NCI-H2227 (cell line): ENCODE data around the gene DAB2IP.
A peak's percentile ranks its signal among the peaks of the same experiment; 100 is the strongest.
"Not testable (repeated sequence)": the region's sequence is repeated elsewhere in the genome, so short reads cannot be mapped to it uniquely, and the experiment has no call there.

Experiments used
- DNase-seq: peaks from one replicate; lab custom pipeline; 2025; ENCODE audit not compliant: unreplicated experiment; lab: John Stamatoyannopoulos, UW

Gene DAB2IP

GRCh38 chr9:121741228-121741918, 89.9 kb downstream of the DAB2IP start:
- no peak for DNase-seq

DNA sequence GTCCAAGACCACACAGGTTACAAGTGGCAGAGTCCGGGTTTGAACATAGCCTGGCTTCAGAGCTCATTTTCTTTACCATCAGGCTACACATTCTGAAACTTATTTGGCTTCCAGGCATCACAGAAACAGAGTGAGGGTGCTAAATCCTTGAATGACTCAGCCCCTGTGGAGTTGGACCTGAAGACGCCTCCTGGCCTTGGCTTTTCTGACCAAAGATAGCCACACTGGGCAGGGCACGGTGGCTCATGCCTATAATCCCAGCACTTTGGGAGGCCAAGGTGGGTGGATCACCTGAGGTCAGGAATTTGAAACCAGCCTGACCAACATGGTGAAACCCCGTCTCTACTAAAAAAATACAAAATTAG, 90.5 kb downstream of the DAB2IP start:
- not testable (repeated sequence) for DNase-seq

- DNase-seq = no peak
Measured at GRCh38 chr9:121742923-121743322, 91.5 kb downstream of the DAB2IP start.

- peak; percentile 38 for DNase-seq
Measured at GRCh38 chr9:121743441-121744001, 92.1 kb downstream of the DAB2IP start.

DNA sequence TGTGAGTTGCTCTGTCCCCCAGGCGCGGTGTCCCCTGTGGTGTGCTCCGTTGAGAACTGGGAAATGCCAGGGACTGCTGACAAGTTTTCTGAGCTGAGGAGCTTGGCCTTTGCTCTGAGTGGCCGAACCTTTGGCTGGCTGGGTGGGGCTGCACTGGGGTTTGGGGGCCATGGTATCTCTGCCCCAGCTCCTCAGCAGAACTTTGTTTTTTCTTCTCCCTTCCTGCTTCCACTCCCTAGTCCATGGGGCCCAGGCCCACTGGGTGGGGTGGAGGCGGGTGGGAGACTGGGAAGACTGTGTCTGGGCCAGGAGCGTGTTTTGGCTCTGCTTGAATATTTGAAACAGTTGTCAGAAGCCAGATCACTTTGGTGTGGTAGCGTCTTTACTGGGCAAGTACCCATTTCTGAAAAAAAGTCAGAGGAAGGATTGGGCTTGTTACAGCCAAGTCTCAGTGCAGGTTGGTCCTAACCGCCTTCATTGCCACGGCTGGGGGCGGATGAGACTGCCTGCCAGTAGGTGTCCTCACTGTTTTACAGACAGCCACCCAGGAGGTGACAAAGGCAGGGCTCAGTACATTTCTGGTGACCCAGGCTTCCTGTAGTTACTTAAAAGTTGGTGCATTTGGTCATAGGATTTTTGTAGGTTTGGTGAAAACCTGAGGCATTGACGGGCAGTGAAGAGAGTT, 92.7 kb downstream of the DAB2IP start:
- no peak for DNase-seq

DNA sequence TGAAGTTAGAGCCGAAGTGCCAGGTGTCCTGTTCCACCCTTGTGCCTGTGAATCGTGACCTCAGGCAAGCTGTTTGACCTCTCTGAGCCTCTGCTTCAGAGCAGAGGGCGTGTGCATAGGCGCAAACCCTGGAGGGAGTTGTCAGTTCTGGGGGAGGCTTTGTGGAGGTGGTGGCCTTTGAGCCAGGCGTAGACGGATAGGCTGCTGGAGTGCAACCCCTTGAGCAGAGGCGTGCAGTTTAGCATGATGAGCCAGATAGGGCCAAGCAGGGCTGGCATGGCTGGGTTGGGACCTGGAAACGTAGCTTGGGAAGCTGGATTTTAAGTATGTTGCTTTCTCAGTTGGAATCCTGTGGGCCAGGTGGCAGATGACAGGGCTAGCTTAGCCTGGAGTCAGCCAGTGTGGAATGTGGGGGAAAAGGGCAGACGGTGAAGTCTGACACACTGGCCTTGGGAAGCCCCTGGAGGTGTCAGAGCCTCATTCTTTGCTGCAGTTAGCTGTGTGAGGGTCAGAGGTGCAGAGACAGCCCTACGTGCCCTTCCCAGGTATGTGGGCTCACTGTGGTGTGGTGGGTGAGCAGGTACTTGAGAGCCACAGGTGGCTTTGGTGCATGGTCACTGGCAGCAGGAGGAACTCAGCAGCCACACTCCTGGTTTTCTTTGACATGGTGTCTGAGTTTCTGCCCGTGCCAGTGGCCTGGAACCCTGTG, 93.4 kb downstream of the DAB2IP start:
- DNase-seq = no peak

DNA sequence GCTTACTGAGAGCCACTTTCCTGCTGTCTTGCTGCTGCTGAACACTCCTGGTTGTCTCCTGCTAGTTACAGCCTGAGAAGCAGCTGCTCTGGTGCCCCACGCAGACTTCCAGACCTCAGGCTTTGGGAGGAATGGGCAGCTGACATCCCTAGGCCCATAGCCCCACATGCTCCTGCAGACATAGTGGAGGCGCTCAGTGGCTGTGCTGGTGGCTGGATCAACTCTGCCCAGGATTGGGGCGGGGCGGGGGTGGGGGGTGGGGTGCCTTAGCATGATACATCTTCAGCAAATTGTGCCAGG, 93.9 kb downstream of the DAB2IP start:
- DNase-seq = no peak

DNA sequence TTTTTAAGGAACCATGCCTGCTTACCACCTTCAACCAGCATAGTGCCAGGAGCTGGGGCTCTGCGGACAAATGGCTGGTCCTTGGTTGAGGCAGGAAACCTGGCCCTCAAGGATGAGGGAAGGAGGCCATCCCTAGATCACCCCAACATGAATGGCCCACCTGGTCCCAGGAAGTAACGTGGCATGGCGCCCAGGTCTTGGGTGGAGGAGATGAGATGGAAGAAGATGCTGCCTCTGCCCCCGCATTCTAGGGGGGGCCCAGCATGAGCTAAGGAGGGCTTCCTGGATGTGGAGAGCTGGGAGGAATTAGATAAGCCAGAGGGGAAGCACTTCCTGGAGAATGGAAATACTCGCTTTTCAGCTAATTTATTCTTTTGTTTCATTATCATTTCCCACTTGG, 95.0 kb downstream of the DAB2IP start:
- DNase-seq = no peak

- DNase-seq = no peak
Measured at GRCh38 chr9:121746866-121747265, 95.4 kb downstream of the DAB2IP start.

DNA sequence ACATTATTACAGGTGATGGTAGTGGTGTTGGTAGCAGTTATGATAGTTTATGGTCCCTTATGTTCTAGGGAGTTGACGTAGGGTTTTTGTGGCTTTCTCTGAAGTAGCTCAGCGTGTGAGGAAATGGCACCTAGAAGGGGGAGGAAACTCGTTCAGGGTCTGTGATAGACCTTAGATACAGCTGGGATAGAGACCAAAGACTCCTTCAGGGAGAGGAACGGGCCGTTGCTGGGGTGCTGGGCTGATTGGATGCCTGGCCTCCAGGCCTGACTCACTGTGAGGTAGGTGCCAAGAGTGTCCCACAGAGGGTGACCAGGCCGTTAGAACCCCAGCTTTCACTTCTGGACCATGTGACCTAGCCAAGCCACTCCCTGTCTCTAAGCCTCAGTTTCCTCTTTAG, 96.6 kb downstream of the DAB2IP start:
- no peak for DNase-seq

DNA sequence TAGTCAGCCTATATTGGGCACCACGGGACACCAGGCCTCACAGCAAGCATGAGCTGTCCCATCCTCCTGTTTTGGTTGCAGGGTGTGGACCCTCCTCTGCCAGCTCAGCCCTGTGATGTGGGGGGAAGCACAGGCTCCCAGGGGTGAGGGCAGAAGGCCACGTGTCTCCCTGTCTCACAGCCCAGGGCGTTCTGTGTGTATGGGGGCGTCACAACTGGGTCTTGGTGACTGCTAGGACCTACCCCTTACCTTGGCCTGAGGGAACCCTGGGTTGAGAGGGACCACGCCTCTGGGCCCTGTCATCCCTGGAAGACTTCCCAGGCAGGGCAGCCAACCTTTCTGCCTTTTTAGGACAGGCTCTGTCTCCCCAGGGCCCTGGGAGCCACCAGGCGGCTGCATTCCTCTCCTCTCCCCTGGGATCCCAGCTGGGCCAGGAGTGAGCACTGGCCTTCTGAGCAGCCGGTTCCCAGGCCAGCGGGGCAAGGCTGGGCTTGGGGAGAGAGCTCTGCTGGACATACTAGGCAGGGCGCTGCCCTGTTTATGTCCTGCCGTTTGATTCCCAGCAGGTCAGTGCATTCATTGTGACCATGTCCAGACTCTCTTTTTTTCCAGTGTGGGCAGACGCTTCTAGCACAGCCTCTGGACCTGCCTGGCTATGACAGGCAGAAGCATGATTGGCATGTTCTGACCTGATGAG, 97.4 kb downstream of the DAB2IP start:
- no peak for DNase-seq

GRCh38 chr9:121749614-121750013, 98.2 kb downstream of the DAB2IP start:
- no peak for DNase-seq

- DNase-seq = no peak
Measured at GRCh38 chr9:121750259-121750714, 98.9 kb downstream of the DAB2IP start.

DNA sequence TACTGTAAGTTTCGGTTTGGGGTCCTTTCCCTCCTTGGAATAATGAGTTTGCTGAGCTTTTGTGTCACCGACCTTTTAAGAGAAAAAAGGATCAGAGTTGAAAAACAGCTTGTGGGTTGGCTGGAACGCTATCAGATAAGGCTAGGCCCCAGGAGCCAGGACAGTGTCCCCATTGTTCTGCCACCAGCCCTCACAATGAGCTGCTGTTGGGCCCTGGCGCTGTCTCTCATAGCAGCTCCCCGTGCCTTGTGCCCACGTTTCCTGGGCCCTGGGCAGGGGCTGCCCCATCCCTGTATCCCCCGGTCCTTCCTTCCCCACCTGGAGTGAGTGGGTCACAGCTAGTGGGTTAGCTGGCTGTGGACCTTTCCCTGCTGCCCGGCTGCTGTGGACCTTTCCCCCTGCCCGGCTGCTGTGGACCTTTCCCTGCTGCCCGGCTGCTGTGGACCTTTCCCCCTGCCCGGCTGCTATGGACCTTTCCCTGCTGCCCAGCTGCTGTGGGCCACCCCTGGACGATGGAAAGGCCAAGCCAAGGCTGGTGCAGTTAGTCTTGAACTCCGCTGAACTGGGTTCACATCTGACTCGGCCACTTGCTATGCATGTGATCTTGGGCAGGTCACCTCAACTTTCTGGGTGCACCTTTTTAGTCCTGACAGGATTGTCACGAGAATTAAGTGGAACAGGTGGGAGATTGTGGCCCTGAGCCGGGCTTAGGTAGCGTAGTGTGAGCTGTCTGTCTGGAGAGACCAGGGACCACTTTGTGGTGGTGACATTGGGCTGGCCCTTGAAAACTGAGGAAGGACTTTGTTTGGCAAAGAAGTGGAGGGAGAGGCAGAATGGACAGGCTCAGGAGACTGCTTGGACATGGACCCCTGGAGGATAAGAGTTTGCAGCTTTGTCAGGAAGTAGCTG, 99.5 kb downstream of the DAB2IP start:
- DNase-seq = no peak

DNA sequence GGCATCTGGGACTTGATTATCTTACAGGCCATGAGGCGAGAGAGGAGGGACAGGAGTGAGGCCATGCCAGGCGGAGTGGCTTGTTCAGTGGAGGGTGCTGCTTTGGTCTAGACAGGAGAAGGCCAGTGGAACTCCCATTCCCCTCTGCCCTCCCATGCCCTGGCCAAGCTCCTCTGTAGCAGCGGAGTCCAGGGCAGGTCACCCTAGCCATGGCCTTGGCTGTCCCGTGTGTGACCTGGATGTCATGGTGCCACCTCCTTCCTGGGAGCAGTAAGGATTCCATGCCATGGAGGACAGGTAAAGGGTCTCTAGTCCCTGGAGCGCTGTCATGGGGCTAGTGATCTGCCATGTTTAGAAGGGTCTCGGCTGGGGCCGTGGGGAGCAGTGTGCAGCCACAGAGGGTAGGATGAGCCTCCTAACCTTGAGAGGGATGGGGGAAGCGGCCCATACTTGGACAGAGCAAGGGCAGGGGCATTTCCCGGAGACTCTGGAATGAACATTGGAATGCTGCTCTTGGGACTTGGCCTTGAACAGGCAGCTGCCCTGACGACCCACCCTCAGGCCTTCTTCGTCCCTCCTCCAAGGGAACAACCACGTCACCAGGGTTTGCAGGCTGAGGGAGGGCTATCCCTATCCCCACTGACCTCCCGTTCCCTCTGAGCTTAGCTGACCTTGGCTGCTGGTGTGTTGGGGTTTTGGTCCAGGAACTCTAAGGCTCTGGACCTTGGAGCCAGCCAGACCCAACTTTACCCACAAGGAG, 100.4 kb downstream of the DAB2IP start:
- no peak for DNase-seq

- DNase-seq = no peak
Measured at GRCh38 chr9:121752929-121753328, 101.5 kb downstream of the DAB2IP start.

GRCh38 chr9:121753802-121754654, 102.6 kb downstream of the DAB2IP start:
- DNase-seq = no peak

- no peak for DNase-seq
Measured at GRCh38 chr9:121754655-121755436, 103.4 kb downstream of the DAB2IP start.
